Bone marrow (tissue), 2 donors: Measurements from ENCODE around the gene ZNF829.

Experiments
- DNase-seq, 2 donors: peaks; one replicate each; lab custom pipeline; 2025; lab: John Stamatoyannopoulos, UW

Gene ZNF829

DNA sequence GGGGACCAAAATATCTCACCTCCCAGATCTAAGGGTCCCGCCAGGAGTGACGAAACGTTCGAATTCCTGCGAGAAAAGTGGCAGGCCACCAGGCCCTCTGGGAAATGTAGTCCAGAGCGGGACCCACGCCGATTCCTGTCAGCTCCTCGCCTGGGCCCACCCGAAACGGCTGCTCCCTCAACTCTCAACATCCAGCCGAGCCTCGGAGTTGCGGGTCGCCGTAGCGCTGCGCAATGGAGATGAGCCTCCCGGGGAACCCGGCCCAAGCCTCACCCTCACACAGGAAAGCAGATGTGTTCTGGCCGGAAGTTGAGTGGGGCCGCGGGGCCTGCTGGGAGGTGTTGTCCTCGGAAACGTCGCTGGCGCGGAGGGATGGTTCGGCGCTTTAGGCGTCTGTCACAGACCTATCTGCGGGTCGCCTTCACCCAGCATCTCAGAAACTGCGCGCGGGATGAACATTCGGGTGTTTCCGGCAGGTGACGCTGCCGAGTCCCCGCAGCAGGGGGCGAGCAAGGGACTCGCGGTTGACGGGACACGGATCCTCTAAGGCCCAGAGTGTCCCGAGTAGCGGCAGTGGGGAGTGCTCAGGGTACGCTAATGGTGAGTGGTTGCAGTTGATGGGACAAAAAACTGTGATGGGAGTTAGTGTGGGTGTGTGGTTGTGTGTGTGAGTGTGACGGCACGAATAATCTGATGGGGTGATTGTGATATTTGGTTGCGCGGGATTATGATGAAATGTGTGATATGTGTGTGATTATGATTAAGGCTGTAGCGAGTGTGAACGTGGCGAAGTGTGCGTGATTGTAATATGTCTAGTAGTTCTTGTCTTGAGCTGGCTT, at the start of gene ZNF829, which contains the start of gene ZNF568:
ZNF829 (minus strand) TSS at position 300 of the 839 bp plus-strand sequence. CDS start 1,124 bp downstream, outside the sequence.
ZNF568 (plus strand) TSS at position 341 of the 839 bp plus-strand sequence. CDS start 6,439 bp downstream, outside the sequence.
- peak; percentile 69 to 86 for DNase-seq

GRCh38 chr19:36963280-36963679, 47.2 kb upstream of the ZNF829 start:
- DNase-seq, result no peak

DNA sequence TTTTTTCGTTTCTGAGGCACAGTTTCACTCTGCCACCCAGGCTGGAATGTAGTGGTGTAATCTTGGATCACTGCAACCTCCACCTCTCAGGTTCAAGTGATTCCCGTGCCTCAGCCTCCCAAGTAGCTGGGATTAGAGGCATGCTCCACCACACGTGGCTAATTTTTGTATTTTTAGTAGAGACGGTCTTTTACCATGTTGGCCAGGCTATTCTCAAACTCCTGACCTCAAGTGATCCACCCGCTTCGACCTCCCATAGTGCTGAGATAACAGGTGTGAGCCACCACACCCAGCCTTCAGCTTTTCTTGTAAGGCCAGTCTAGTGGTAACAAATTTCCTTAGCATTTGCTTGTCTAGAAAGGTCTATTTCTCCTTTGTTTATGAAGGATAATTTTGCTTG, 46.3 kb upstream of the ZNF829 start:
- no peak for DNase-seq

- no peak for DNase-seq
These were observed 34.4 kb upstream of the ZNF829 start for GRCh38 chr19:36950335-36951119.

DNA sequence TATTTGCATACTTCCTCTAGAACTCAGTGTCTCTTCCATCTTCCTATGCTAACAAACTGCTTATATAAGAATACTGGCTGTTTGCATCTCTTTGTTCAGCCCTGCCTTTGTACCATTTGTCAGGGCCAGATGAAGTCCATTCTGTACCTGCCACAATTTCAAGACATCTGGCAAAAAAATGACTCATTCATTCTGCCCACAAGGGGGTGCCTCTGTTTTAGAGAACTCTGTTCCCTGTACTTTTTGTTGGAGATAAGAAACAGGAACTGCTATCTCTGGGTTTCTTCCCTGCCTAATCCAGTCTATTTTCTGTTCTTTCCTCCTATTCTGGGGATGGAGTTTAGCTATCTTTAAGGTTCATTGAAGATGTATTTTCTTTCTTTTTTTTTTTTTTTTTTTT, 23.1 kb upstream of the ZNF829 start:
- DNase-seq, result no peak

DNA sequence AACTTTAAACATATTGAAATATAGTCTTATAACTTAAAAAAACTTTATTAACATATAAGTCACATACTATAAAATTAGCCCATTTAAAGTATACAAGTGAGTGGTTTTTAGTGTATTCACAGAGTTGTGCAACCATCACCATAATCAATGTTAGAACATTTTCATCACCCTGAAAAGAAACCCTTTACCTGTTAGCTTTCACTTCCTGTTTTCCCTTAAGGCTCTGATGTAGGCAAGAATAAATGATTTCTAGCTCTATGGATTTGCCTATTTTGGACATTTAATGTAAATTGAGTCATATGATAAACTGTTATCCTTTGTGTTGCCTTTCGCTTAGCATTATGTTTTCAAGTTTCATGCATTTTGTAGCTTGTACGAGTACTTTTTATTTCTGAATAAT, 15.6 kb upstream of the ZNF829 start:
- no peak for DNase-seq

- DNase-seq, result no peak
These were observed 2.0 kb upstream of the ZNF829 start for GRCh38 chr19:36918090-36918489.

DNA sequence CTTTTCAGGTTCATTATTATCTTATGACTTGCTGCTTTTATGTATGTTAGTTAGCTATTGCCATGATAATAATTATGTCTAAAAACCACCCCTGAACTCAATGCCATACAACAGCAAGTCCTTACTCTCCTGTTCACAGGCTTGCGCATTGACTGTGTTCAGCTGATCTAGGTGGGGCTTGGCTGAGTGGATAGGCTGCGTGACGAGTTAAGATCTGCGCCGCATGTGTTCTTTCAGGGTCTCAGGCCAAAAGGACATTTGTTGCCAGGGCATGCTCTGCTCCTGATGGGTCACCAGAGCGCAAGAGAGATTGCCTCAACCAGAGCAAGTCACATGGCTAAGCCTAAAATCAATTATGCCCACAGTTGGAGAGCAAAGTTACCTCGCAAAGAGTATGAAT, 900 bp upstream of the ZNF829 start:
- DNase-seq, result no peak

- no peak for DNase-seq
These were observed 17.7 kb downstream of the ZNF829 start for GRCh38 chr19:36898422-36898821.

- DNase-seq, result no peak
These were observed 21.2 kb downstream of the ZNF829 start for GRCh38 chr19:36894849-36895383.

DNA sequence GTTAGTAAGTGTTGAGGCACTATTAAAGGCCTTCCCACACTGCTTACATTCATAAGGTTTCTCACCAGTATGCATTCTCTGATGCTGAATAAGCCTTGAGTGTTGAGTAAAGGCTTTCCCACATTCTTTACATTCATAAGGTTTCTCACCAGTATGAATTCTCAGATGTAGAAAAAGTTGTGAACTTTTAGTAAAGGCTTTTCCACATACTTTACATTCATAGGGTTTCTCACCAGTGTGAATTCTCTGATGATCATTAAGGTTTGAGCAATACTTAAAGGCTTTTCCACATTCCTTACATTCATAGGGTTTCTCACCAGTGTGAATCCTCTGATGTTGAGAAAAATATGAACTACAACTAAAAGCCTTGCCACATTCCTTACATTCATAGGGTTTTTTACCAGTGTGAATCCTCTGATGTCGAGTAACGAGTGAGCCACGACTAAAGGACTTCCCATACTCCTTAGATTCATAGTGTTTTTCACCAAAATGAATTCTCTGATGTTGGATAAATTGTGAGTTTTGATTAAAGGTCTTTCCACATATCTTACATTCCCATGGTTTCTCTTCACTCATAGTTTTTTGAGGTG, 24.2 kb downstream of the ZNF829 start:
- DNase-seq, result no peak

DNA sequence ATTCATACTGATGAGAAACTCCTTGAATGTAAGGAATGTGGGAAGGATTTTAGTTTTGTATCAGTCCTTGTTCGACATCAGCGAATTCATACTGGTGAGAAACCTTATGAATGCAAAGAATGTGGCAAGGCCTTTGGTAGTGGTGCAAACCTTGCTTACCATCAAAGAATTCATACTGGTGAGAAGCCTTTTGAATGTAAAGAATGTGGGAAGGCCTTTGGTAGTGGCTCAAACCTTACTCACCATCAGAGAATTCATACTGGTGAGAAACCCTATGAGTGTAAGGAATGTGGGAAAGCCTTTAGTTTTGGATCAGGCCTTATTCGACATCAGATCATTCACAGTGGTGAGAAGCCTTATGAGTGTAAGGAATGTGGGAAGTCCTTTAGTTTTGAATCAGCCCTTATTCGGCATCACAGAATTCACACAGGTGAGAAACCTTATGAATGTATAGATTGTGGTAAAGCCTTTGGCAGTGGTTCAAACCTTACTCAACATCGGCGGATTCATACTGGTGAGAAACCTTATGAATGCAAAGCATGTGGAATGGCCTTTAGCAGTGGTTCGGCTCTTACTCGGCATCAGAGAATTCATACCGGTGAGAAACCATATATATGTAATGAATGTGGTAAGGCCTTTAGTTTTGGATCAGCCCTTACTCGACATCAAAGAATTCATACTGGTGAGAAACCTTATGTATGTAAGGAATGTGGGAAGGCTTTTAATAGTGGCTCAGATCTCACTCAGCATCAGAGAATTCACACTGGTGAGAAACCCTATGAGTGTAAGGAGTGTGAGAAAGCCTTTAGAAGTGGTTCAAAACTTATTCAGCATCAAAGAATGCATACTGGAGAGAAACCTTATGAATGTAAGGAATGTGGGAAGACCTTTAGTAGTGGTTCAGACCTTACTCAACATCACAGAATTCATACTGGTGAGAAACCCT, 38.8 kb downstream of the ZNF829 start:
- no peak for DNase-seq

- no peak for DNase-seq
These were observed 64.2 kb downstream of the ZNF829 start for GRCh38 chr19:36851898-36852297.

DNA sequence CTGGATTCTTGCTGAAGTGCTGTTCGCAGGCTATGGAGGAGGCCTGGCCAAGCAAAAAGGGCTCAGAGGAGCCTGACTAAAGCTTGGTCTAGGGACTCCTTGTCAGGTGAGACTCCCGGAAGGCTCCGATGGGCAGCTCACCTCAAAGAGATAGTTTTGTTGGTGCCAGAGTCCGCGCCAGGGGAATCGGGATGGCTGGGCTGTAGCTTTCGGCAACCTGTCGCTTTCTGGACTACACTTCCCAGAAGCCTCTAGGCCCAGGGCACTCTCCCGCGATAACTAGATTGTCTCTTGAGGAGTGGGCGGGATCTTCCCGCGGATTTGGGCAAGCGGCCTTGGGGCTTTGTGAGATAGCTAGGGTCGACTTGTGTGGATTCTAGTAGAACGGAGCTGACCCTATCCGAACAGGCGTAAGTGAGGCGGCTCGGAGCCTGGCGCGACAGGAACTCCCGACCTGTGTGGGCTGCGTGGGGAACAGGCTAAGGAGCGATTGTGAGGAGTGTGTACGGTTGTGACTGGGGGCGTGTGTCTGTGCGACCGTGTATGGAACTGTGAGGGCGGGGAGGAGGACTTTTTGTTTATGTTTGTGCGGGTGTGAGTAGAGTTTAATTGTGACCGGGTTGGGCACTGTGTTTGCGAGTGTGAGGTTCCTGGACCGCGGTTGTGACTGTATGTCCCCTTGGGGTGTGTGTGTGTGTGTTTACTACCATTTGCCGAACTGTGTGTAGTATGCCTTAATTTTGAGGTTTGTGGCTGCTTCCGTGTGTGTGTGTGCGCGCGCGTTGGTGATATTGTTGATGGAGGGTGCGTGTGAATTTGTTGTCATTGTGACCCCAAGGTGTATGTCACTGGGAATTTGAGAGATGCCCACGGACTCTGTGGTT, 65.3 kb downstream of the ZNF829 start, which contains the start of gene ZNF345:
ZNF345 (plus strand) TSS at position 318 of the 884 bp plus-strand sequence. CDS start 25,955 bp downstream, outside the sequence.
- DNase-seq, result peak; percentile 62 to 89

DNA sequence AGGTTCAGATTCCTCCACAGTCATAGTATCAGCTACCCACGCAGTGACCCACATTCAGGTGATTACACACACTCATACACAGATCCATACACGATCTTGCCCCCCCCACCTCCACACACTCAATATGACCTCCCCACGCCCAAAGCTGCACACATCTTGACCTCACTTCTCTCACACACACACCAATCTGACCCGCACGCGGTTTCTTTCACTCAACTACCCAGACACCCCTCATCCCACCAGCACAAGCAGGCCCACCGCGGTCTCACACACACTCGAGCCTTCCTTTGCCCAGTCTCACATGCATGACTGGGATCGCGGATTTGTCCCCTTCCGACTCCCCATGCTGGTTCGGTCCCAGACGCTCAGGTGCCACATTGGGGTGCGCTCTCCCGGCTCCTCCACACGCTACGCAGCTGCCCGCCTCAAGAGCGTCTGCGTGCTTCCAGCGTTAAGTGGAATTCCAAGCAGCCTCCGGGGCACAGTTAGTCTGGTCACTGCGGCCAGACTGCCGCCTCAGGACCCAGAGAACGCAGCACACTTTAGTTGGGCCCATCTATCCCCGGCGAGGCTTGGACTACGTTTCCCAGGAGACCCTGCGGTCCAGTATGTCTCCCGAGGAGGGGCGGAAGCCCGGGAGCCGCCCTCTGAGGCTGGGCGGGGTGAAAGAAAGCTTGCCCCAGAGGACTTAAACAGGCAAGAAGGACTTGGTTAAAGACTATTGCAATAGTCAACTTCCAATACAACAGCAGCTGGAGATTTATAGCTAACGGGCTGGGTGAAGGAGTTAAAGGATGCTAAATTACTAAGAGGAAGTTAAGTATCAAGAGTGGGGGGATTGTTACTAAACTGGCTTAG, 66.2 kb downstream of the ZNF829 start:
- DNase-seq, result peak; percentile 58 to 75

DNA sequence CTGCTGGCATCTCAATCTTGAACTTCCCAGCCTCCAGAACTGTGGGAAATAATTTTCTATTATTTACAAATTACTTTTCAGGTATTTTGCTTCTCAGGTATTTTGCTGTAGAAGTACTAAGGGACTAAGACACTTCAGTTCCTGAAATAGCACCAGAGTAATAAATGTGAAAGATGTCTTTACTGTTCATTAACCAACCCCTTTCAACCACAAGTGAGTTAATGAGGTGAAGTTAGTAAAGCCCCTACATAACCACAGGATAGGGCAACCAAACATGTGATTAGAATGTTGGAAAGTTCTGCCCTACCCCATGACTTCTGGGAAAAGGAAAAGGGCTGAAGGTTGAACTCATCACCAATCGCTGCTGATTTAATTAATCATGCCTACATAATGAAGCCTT, 68.1 kb downstream of the ZNF829 start:
- no peak for DNase-seq

DNA sequence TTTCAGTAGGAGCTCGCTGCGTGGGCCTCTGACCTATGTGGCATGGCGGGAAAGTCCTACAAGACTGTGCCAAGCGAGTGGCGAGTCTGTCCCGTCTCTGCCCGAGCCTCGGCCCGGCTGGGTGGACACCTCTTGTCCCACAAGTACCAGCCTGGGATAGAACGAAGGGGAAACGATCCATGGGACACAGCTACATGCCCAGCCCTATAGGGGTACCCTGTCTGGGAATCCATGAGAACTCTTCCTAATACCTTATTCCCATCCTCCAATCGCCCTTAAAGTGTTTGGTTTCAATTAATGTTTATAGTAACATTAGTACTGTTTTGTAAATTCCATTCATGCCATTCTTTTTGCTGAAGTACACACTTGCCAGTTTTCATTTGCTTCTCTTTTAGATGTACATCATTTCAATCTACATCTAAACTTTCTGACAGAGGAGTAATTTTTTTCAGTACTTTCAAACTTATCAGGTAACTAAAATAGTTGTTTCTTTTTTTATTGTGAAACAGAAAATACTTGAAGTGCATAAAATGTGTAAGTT, 77.2 kb downstream of the ZNF829 start:
- DNase-seq, result no peak
